Gastrocnemius medialis (tissue), 4 donors: Measurements from ENCODE around the gene CYP4B1.

Source experiments
- CTCF ChIP-seq, 5 experiments: fragments of 450-650 bp in 3 of 5; fragments of 200-600 bp in 2 of 5; sonication (generic) in 2 of 5; IDR thresholded peaks in 4 of 5; conservative IDR thresholded peaks in 1 of 5; 1 replicate in 4 of 5; 2 replicates in 1 of 5; pipeline ENCODE4 v1.5.1; 2016 to 2019; ENCODE audit warnings: antibody characterized with exemption in 5 of 5, mild to moderate bottlenecking in 3 of 5, moderate library complexity in 3 of 5
- POLR2A ChIP-seq, 2 donors: fragments of 450-650 bp; IDR thresholded peaks; one replicate each; pipeline ENCODE4 v1.6.1; 2017; ENCODE audit warnings: antibody characterized with exemption in 2 of 2, mild to moderate bottlenecking in 2 of 2, moderate library complexity in 2 of 2

GRCh38 chr1:46798810-46799209 lies at the start of gene CYP4B1:
- TF ChIP-seq CTCF (IDR thresholded peaks at IDR 0.05 in 4 of 5, conservative IDR thresholded peaks at IDR 0.05 in 1 of 5), result no peak
- peak; percentile 64 to 83 for TF ChIP-seq POLR2A (IDR thresholded peaks at IDR 0.05)
